GM19099 (cell line): Measurements from ENCODE around the gene PDZD7.

Experiments
- POLR2A ChIP-seq: IDR thresholded peaks from 3 replicates; pipeline ENCODE4 v1.6.1; 2011; ENCODE audit warnings: low read depth; ENCODE audit not compliant: insufficient read length; ENCODE audit errors: extremely low read depth

Gene PDZD7

GRCh38 chr10:101035916-101036702, 5.2 kb upstream of the PDZD7 start:
- no peak for TF ChIP-seq POLR2A

GRCh38 chr10:101035314-101035713, 4.4 kb upstream of the PDZD7 start:
- no peak for TF ChIP-seq POLR2A

DNA sequence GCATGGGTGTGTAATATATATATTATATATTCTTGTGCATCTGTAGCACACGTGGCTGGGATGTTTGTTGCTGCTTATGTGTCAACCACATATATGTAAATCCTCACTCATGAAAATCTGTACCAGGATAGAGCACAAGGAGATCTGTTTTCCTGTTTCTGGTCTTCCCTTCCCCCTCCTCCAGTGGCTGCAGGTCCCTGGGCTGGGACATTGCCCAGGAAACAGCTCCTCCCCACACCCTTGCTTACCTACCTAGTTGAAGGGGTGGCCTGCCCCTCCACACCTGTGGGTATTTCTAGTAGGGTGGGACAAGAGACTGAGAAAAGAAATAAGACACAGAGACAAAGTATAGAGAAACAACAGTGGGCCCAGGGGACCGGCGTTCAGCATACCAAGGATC, 2.3 kb upstream of the PDZD7 start:
- TF ChIP-seq POLR2A: no peak

DNA sequence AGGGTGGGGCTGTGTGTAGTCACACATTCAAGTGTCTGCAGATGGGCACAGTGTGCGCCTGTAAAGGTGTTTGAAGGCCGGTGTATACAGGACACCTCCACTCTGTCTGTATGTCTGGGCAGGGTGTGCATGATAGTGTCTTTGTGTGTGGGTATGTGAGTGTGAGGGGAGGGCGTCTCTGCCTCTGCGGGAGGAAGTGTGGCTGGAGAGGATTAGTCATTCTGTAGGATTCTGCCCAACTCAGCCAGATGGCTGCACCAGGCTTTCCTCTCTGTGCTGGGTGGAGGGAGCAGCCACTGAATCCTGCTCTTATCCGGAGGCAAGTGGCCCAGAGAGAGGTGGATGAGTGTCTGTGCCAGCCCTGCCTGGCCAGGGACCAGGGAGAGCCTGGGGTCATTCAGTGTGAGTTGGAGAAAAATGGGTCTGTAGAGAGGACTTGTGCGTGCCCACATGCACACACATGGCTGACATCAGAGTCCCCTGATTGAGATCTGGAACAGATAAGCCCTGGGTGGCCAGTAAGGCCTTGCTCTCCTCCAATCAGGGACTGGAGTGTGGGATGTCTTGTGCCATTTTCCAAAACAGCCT, 1.8 kb upstream of the PDZD7 start:
- TF ChIP-seq POLR2A: no peak

DNA sequence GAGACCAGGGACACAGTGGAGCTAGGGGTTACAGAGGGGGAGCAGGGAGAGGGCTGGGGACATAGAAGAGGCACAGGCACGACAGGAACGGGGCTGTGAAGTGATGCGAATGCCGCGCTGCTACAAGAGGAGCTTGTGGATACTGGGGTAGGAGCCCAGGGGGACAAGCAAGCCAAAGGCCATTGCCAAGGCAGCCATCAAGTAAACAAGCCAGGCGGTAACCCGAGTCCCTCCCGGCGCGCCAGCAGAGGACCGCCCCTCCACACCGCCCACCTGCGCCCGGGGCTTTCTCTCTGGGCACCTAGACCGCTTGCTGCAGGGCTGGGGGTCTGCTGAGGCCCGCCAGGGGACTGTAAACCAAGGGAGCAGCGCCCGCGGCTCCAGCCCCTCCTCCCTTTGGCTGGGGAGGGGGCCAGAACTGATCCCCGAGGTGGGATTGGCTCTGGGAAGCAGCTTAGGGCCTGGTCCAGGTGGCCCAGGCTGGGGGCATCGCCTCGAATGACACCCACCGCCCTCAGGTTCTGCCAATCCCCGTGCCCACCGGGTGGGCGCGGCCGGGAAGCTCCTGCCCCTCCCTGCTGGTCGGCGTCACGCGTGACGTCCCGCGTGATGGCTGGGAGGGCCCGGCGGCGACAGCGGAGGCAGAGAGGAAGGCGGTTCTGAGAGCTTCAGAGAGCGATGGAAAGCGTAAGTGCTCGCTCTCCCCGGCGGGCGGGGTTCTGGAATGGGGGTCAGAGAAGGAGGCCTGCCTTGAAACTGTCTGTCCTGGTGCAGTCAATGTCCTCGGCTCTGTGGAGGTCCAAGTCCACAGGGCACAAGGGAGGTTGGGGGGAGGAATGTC, 1.1 kb upstream of the PDZD7 start:
- TF ChIP-seq POLR2A: no peak

- TF ChIP-seq POLR2A: no peak
These were observed 317 bp downstream of the PDZD7 start for GRCh38 chr10:101030496-101031127.

- no peak for TF ChIP-seq POLR2A
These were observed 1.2 kb downstream of the PDZD7 start for GRCh38 chr10:101029520-101030295.

GRCh38 chr10:101028446-101029337, 2.2 kb downstream of the PDZD7 start:
- no peak for TF ChIP-seq POLR2A

DNA sequence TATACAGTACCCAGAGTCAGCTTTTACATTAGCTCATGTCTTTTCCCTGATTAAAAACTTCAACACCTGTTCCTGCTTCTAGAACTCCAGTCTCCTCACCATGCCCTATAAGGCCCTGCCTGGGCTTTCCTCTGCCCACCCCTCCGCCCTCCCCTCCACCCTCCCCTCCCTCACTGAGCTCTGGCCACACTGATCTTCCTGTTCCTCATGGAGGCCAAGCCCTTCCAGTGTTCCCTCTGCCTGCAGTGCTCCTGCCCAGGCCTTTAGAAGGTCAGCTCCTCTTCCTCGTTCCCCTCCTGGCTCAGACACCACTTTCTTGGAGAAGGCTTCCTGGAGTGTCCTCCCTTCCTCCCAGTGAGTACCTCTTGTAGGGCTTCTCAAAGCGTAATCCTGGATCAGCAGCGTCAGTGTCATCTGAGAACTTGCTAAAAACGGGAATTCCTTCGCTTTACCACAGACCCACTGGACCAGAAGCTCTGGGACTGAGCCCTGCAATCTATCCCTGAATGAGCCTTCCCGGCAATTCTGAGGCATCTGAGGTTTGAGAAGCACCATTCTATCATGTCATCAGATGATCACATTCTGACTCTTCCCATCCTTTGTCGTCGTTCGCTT, 3.7 kb downstream of the PDZD7 start:
- TF ChIP-seq POLR2A: no peak

DNA sequence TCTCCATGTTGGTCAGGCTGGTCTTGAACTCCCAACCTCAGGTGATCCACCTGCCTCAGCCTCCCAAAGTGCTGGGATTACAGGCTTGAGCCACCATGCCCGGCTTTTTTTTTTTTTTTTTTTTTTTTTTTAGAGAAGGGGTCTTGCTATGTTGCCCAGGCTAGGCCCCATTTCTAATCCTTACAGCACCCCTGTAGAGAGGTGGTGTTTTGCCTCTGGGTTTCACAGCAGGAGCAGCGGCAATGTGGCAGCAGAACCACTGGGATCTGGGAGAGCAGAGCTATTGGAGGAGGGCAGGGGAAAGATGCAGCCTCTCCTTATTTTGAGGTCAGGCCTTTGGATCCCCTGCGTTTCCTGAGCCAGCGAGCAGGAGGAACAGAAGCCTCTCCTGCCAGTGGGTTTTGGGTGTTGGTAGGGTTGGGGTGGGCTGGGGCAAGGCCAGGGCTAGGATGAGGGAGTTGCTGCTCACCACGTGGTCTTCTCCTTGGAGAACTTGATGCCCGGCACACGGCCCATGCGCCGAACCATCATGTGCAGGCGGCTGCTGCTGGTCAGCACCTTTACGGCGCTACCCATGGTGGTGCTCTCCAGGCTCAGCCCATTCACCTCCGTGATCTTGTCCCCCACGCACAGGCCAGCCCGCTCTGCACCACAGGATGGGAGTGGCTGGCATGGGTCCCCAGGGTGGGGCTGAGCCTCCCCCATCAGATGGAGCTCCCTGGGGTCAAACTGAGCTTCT, 7.8 kb downstream of the PDZD7 start:
- no peak for TF ChIP-seq POLR2A

DNA sequence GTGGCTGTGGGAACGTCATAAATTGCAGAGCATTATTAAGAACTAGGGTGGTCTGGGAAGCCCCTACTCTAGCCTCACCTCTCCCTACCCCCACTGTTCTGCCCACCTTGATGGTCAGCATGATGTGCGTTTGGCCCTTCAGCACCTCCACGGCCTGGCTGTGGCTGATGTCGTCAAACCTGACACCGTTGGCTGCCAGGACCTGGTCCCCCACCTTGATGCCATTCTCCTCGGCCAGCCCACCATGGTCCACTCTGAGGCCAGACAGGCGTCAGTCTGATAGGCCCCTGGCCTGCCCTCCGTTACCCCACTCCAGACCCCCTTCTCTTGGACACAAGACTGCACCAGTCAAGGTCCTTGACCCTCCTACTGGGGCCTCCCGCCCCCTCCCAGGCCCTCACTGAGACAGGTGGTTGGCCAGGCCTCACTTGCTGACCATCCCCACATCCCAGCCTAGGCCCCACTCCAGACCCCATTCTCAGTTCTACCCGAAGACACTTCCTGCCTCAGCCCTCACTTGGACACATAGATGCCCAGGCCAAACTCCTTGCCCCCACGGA, 9.2 kb downstream of the PDZD7 start:
- TF ChIP-seq POLR2A: no peak

GRCh38 chr10:101021239-101021638, 9.7 kb downstream of the PDZD7 start:
- no peak for TF ChIP-seq POLR2A
